Neutrophil (primary cell): Measurements from ENCODE around the gene GPR132.

Experiments used
- H3K27ac ChIP-seq: fragments of 200-600 bp; sonication (generic); 2 replicates; pipeline ENCODE4 v1.5.1; 2016; ENCODE audit warnings: mild to moderate bottlenecking, moderate library complexity
- H3K27me3 ChIP-seq: fragments of 200-600 bp; sonication (generic); 2 replicates; pipeline ENCODE4 v1.6.0; 2016; ENCODE audit warnings: mild to moderate bottlenecking
- H3K36me3 ChIP-seq: fragments of 200-600 bp; sonication (generic); 2 replicates; pipeline ENCODE4 v1.5.1; 2017
- H3K4me1 ChIP-seq, 2 experiments: fragments of 200-600 bp in 1 of 2; sonication (generic) in 1 of 2; 1 replicate in 1 of 2; 2 replicates in 1 of 2; pipeline versions ENCODE4 v1.5.1 to v1.6.1; 2013 to 2016; ENCODE audit warnings: low read depth in 1 of 2, low read length in 1 of 2, mild to moderate bottlenecking in 1 of 2, moderate library complexity in 1 of 2; ENCODE audit not compliant: control insufficient read depth in 1 of 2, insufficient read depth in 1 of 2
- H3K4me3 ChIP-seq, 2 experiments: fragments of 200-600 bp in 1 of 2; sonication (generic) in 1 of 2; 1 replicate in 1 of 2; 2 replicates in 1 of 2; pipeline ENCODE4 v1.5.1; 2013 to 2016; ENCODE audit warnings: low read depth in 1 of 2, low read length in 1 of 2, mild to moderate bottlenecking in 1 of 2, moderate library complexity in 1 of 2
- H3K9me3 ChIP-seq: fragments of 200-600 bp; sonication (generic); 2 replicates; pipeline ENCODE4 v1.5.1; 2016
- CTCF ChIP-seq: fragments of 200-600 bp; sonication (generic); IDR thresholded peaks from 2 replicates; pipeline ENCODE4 v1.5.1; 2016; ENCODE audit warnings: antibody characterized with exemption

The GPR132 gene

DNA sequence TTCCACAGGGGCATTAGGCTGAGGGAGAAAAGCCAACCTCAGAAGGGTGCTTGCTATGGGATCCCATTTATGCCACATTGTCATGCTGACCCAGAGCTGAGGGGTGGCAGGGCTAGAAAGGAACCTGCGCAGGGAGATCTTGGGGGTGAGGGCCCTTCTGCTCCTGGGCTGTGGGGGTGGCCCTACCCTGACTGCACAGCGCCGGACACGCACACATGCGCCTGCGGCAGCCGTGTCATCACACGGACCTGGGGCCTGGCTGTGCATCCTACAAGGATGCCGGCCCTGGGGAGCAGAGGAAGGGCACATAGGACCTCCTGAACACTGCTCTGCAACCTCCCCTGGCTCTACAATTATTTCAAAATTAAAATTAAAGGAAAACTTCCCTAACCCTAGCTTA lies 51.2 kb downstream of the GPR132 start:
- Histone ChIP-seq H3K27ac (no peak overlapping the region), H3K36me3 (peaks cover 27% of the 10 kb centered on the region), H3K4me1 (peaks cover under 1 to 7% of the 10 kb centered on the region in 2 experiments), H3K4me3 (no peak overlapping the region), H3K9me3 (no peaks in the 10 kb centered on the region), H3K27me3 (no peaks in the 10 kb centered on the region)
- no peak for TF ChIP-seq CTCF

DNA sequence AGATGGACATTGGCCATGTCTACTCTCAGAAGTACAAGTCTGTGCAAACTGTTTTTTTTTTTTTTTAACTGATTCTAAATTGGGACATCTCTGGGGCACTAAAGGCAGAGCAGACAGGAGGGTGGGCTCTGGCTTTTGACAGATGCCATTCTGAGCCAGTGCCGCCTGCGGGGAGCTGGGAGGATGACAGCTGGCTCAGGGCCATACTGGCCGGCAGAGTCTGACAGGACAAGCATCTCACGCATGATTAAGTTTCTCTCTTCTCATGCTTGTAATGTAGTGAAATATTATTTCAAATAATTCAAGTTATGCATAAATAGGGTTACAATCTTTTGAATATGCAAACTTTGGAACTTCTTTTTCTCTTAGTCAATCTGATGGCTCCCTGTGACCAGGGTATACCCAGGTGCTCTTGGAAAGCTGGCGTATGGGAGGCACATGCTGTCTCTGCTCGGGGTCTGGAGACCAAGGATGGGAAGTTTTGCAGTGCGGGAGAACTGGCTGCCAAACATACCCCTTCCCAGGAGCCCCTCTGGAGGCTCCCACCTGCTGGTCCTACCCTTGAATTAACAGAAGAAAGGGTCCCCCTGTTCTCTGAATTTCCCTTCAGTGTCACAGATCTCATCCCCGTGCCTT lies 52.0 kb downstream of the GPR132 start:
- no peak for TF ChIP-seq CTCF
- Histone ChIP-seq H3K4me3 (no peak overlapping the region), H3K27me3 (no peaks in the 10 kb centered on the region), H3K9me3 (no peaks in the 10 kb centered on the region), H3K36me3 (peaks cover 33% of the 10 kb centered on the region), H3K4me1 (peaks cover 0 to 4% of the 10 kb centered on the region in 2 experiments), H3K27ac (no peak overlapping the region)

DNA sequence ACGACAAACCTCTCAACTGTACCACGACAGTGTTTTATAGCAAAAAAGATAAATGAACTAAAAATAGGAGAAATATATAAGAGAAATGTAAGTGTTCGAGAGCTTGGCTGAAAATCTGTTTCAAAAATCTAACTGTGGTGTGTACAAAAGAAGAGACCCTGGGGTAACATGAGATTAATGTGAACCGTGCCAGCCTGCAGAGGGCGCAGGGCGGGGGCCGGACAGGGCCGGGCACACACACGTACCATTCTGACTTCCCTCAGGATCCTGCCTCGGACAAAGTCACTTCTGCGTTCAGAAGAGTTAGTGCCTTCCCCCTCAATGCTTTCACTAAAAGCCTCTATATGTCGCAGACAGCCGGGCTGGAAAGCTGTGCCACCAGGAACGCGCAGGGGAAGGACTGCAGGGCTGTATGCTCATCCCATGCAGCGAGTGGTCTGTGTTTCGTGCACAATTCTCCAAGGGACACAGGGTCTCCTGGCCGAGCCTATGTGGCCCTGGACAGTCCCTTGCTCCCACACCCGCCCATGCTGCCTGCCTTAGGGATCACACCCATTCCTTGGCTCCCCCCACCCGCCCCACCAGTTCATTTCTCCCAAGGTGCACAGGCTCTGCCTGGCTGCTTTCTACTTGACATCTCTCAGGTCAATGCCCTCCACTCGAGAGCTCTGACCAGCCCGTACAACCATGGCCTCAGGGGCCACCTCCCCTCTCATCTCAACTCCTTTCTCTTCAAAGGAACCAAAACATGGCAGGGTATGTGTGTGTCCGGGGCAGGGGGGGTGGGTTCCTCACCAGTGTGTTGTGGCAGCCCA lies 52.9 kb downstream of the GPR132 start:
- Histone ChIP-seq H3K36me3 (peaks cover 42% of the 10 kb centered on the region), H3K4me3 (no peak overlapping the region), H3K4me1 (peaks cover 0 to 4% of the 10 kb centered on the region in 2 experiments)

DNA sequence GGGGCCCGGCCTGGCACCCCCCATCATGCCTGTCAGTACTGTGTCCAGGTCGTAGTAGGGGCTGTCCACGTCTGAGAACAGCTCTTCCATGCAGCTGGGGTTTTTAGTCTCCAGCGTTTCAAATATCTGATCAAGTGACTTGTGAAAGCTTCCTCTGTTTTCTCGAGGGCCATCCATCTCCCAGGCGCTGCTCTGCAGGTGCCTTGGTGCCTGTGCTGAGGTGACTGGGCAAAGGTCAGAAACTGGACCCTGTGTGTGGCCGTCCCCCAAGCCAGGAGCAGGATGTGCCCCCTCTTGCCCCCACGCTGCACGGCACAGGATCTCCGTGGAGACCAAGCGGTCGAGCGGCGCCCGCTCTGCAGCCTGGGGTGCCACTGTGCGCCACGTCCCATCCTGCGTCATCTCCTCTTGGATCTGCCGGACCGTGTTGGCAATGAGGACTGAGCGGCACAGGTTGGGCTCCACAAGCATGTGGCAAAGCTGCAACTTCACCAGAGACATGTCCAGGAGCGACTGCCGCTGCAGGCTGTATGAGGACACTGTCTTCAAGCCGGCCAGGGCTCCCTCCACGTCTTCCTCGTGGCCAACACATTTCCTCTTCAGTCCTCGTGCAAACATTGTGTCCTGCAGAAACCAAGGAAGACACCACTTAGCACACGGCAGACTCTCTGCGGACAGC lies 53.8 kb downstream of the GPR132 start:
- no peaks in the 10 kb centered on the region for H3K27me3 ChIP-seq
- H3K4me1 ChIP-seq: peaks cover 0 to 4% of the 10 kb centered on the region in 2 experiments
- H3K9me3 ChIP-seq: no peaks in the 10 kb centered on the region
- H3K27ac ChIP-seq: no peak overlapping the region
- peaks cover 51% of the 10 kb centered on the region for H3K36me3 ChIP-seq
- TF ChIP-seq CTCF: no peak
- no peak overlapping the region for H3K4me3 ChIP-seq

More for the DNA sequence above, 52.9 kb downstream of the GPR132 start:
- no peak for TF ChIP-seq CTCF
- no peaks in the 10 kb centered on the region for H3K9me3 ChIP-seq
- no peak overlapping the region for H3K27ac ChIP-seq
- H3K27me3 ChIP-seq: no peaks in the 10 kb centered on the region

GRCh38 chr14:105010891-105011291 lies 54.3 kb downstream of the GPR132 start:
- TF ChIP-seq CTCF: no peak
- Histone ChIP-seq H3K4me3 (no peak overlapping the region), H3K27ac (no peak overlapping the region), H3K36me3 (peaks cover 56% of the 10 kb centered on the region), H3K4me1 (peaks cover 0 to 4% of the 10 kb centered on the region in 2 experiments), H3K9me3 (no peaks in the 10 kb centered on the region), H3K27me3 (no peaks in the 10 kb centered on the region)
